Esophagus squamous epithelium (tissue), 4 donors: ENCODE data around the gene NRF1.

Experiments
- CTCF ChIP-seq, 6 experiments: fragments of 450-650 bp in 4 of 6; fragments of 200-600 bp in 2 of 6; sonication (generic) in 2 of 6; IDR thresholded peaks; one replicate each; pipeline ENCODE4 v1.5.1; 2016 to 2019; ENCODE audit warnings: antibody characterized with exemption in 6 of 6, mild to moderate bottlenecking in 4 of 6, moderate library complexity in 4 of 6
- POLR2A ChIP-seq, 4 donors: fragments of 450-650 bp; IDR thresholded peaks; one replicate each; pipeline ENCODE4 v1.6.1; 2017; ENCODE audit warnings: antibody characterized with exemption in 4 of 4, mild to moderate bottlenecking in 4 of 4, moderate library complexity in 3 of 4

GRCh38 chr7:129714514-129715063 lies 103.1 kb downstream of the NRF1 start:
- TF ChIP-seq CTCF (IDR thresholded peaks at IDR 0.05) (no peak), POLR2A (IDR thresholded peaks at IDR 0.05) (no peak)
